Measurements from ENCODE around the gene CPSF6. TPM values are rescaled to one million over a fixed set of nuclear protein-coding genes. Genes with fewer than 3 reads are reported as not detected.

The CPSF6 gene
- total and polyA plus RNA-seq, 10 donors: 16.9 to 75.7 (median 58.2) TPM

DNA sequence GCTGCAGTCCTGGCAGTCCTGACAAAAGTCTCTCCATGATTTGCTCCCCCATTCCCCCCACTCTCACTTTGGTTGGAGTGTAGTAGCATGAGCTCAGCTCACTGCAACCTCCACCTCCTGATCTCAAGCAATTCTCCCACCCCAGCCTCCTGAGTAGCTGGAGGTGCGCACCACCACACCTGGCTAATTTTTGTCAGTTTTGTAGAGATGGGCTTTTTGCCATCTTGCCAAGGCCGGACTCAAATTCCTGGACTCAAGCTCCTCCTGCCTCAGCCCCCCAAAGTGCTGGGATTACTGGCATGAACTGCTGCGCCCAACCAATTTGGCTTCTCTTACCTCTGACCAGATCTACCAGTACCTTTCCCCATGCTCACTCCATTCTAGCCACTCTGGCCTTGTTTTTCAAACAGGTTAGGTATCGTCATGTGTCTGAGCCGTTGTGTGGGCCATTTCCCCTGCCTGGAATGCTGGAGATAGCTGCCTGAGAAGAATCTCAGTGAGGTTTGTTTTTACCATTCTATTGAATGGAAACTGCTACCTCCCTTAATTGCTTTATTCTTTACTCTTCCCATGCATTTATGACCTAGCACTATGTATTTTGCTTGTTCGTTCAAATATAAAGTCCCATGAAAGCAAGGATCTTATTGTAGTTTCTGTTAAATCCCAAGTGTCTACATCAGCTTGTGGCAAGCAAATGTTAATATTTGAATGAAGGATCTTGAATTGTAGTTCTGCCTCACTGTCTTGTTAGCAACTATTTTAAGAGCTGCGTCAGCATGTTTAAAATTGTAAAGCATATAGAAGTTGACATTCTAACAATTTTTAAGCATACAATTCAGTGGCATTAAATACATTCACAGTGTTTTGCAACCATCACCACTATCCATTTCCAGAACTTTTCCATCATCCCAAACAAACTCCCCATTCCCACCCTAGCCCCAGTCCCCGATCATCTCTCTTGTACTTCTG is 39.7 kb downstream of the CPSF6 start:
- H3K9me3 ChIP-seq: no peaks in the 10 kb centered on the region
- H3K4me1 ChIP-seq: peaks cover 4 to 22% (median 10%) of the 10 kb centered on the region in 6 donors
- no peak overlapping the region for H3K4me3 ChIP-seq
- H3K27me3 ChIP-seq (replicated peaks in 1 of 7): no peaks in the 10 kb centered on the region
- TF ChIP-seq, protein P1, sequence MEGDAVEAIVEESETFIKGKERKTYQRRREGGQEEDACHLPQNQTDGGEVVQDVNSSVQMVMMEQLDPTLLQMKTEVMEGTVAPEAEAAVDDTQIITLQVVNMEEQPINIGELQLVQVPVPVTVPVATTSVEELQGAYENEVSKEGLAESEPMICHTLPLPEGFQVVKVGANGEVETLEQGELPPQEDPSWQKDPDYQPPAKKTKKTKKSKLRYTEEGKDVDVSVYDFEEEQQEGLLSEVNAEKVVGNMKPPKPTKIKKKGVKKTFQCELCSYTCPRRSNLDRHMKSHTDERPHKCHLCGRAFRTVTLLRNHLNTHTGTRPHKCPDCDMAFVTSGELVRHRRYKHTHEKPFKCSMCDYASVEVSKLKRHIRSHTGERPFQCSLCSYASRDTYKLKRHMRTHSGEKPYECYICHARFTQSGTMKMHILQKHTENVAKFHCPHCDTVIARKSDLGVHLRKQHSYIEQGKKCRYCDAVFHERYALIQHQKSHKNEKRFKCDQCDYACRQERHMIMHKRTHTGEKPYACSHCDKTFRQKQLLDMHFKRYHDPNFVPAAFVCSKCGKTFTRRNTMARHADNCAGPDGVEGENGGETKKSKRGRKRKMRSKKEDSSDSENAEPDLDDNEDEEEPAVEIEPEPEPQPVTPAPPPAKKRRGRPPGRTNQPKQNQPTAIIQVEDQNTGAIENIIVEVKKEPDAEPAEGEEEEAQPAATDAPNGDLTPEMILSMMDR (IDR thresholded peaks at IDR 0.05 in 8 of 11, conservative IDR thresholded peaks at IDR 0.05 in 3 of 11): no peak
- peak in 1 of 3 donors; percentile 10 for TF ChIP-seq POLR2AphosphoS5 (IDR thresholded peaks at IDR 0.05)
- intact Hi-C loops (cut with DNase I; ENCODE audit: low total_unique reads): no loop called here
- H3K36me3 ChIP-seq: no peaks in the 10 kb centered on the region
- WGBS, 5 donors: 89 to 94% (median 91%) methylated on average over 8 of the region's 8 CpGs
- no peak overlapping the region for H3K27ac ChIP-seq
- DNase-seq: no peak

DNA sequence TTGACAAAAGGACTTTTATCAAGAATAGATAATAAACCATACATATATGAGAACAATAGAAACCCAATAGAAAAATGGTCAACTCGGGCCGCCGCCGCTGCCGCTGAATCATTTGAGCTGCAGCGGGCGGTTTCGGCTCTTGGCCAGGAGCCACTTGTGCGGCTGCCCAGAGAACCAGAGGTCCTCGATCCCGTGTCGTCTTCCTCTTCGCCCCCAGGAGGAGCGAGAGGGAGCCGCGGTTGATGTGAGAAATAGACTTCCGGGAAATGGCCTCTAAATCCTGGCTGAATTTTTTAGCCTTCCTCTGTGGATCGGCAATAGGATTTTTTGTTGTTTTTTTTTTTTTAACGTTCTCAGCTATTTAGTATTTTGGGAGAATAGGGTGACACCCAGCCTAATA is 44.8 kb downstream of the CPSF6 start:
- no peak overlapping the region for H3K27ac ChIP-seq
- 1 to 9% (median 3%) methylated on average over 19 of the region's 19 CpGs for WGBS, 5 donors
- H3K4me3 ChIP-seq: peak overlapping the region in 4 of 8 donors; percentile 7 to 52 (median 16)
- no peaks in the 10 kb centered on the region for H3K36me3 ChIP-seq
- no peaks in the 10 kb centered on the region for H3K9me3 ChIP-seq
- intact Hi-C loops (cut with DNase I; ENCODE audit: low total_unique reads): no loop called here
- TF ChIP-seq, protein P1 (IDR thresholded peaks at IDR 0.05 in 8 of 11, conservative IDR thresholded peaks at IDR 0.05 in 3 of 11): peak in 3 of 11 experiments; percentile 13 to 19 (median 17)
- no peak for TF ChIP-seq POLR2A (IDR thresholded peaks at IDR 0.05)
- TF ChIP-seq POLR2AphosphoS5 (IDR thresholded peaks at IDR 0.05): peak; percentile 61 to 74 (median 63)
- H3K27me3 ChIP-seq (replicated peaks in 1 of 7): peaks cover 0 to 41% (median 0%) of the 10 kb centered on the region in 7 donors
- peak; percentile 84 for DNase-seq
- peaks cover 6 to 17% (median 12%) of the 10 kb centered on the region in 6 donors for H3K4me1 ChIP-seq

DNA sequence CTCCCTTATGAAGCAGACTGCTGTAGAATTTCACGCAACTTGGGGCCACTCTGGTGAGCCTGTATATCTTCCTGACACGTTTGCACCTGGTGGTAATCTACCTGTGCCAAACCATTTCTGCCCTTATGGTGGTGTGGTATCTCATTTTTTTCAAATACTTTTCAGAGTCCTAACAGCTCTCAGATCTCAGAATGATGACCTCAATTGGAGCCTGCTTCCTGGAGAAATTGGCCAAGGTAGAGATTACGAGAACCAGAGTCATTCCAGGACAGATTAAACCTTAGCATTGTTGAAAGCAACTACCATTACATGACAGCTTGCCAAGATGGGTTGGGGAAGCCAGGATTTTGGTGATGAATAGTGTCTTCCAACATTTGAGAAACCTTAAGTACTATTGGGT is 48.2 kb downstream of the CPSF6 start:
- H3K4me1 ChIP-seq: peaks cover 6 to 25% (median 19%) of the 10 kb centered on the region in 6 donors
- TF ChIP-seq POLR2A (IDR thresholded peaks at IDR 0.05) (no peak), POLR2AphosphoS5 (IDR thresholded peaks at IDR 0.05) (no peak)
- TF ChIP-seq, protein P1 (IDR thresholded peaks at IDR 0.05 in 8 of 11, conservative IDR thresholded peaks at IDR 0.05 in 3 of 11): no peak
- H3K4me3 ChIP-seq: no peak overlapping the region
- no peak overlapping the region for H3K27ac ChIP-seq
- intact Hi-C loops (cut with DNase I; ENCODE audit: low total_unique reads): no loop called here
- H3K9me3 ChIP-seq: no peaks in the 10 kb centered on the region
- peaks cover 0 to 70% (median 13%) of the 10 kb centered on the region in 7 donors for H3K27me3 ChIP-seq (replicated peaks in 1 of 7)
- WGBS, 5 donors: 48 to 73% (median 62%) methylated on average over 3 of the region's 3 CpGs
- H3K36me3 ChIP-seq: no peaks in the 10 kb centered on the region
- no peak for DNase-seq

All from spleen (tissue), 11 donors.